T-helper 1 cell treated with Interleukin-12 subunit alpha and Interleukin-12 subunit beta and Interleukin-4 antibody, amounts not matched to agents 30 ng/mL and 1 ng/mL, for 36 hours (primary cell): Measurements from ENCODE around the gene CYP4F12. TPM values are rescaled to one million over a fixed set of nuclear protein-coding genes. Genes with fewer than 3 reads are reported as not detected.

Experiments used
- intact Hi-C: fragments of 100-400 bp; cut with micrococcal nuclease; formaldehyde crosslinking; loops from one replicate; pipeline ENCODE4 v1.15.1; 2024
- total RNA-seq: library from RNA; stranded (reverse); gene quantifications from 2 replicates; pipeline ENCODE4 v1.2.3, GENCODE V29; 2022

CYP4F12 gene
- total RNA-seq, 1 donor from 2014 or later: not detected

DNA sequence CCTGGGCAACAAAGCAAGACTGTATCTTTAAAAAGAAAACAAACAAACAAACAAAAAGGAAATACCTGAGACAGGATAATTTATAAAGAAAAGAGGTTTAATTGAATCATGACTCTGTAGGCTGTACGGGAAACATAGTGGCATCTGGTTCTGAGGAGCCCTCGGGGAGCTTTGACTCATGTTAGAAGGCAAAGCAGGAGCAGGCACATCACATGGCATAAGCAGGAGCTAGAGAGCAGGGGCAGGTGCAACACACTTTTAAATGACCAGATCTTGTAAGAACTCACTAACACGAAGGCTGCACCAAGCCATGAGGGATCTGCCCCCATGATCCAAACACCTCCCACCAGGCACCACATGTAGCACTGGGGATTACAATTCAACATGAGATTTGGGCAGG is 41.8 kb downstream of the CYP4F12 start:
- intact Hi-C loops: no loop called here

DNA sequence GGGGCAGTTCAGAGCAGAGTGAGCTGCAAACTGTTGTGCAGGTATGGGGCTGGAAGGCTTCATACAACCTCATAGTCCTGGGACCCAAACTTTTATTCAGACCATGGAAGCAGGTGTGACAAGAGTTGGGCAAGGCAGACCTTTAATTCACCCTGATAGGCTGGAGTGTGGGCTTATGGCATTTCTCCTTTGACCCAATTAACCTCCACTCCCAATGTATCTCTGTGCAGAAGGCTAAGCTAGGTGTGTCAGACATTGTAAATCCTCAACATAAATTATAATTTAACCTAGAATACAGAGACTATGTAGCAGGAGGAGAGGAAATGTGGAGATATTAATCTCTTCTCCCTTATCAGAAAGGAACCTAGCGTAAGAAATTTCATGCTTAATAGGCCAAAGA is 42.8 kb downstream of the CYP4F12 start:
- intact Hi-C loops: no loop called here

DNA sequence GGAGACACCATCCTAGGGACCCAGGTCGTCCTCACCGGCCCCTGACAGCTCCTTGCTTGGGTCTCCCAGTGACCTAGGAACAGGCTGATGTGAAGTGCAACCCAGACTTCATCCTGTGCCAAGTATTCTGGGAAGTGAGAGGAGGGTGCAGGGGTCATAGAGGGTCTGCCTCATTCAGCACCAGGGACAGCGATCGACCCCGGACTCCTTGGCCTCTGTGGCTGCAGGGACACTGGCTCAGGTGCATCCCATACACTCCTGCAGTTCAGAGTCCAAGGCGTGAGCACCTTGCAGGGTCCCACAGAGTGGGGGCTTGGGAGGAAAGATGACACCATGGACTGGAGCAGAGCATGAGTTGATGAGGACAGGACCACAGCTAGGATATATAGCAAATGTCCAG is 44.9 kb downstream of the CYP4F12 start:
- intact Hi-C loops: no loop called here

DNA sequence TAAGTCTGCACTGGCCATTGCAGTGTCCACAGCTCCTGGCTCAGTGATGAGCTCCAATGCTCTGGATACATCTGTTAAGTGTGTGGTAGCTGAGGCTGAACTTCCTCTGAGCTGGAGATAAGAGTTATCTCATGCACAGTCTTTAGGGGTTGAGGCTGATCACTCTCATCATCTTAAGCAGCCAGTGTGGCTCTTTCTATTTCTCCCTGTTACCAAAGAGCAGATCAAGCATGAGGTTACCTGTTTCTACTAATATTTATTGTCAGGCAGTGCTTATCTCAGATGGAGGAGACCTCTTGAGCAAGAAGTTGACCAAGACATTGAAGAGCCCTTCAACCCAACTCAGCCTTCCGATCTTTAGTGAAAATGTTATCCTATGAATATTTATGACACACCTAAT is 48.4 kb downstream of the CYP4F12 start:
- intact Hi-C loops: no loop called here

DNA sequence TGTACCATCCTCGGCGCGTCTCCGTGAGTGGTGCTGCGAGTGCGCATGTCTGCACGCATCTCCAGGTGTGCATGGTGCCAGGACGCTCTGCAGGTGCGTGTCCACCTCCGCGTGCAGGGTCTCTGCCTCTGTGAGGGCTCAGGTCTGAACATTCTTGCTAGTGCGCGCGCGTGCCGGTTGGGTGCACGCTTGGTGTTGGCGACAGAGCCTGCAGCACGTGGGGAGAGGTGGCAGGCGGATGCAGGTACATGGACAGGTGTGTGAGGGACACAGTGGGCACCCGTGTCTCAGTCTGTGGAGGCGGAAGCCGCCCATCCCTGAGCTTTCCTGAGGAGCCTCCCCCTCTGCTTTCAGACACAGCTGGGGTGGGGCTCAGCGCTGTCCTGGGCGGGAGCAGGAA is 50.1 kb downstream of the CYP4F12 start:
- intact Hi-C loops: no loop called here

DNA sequence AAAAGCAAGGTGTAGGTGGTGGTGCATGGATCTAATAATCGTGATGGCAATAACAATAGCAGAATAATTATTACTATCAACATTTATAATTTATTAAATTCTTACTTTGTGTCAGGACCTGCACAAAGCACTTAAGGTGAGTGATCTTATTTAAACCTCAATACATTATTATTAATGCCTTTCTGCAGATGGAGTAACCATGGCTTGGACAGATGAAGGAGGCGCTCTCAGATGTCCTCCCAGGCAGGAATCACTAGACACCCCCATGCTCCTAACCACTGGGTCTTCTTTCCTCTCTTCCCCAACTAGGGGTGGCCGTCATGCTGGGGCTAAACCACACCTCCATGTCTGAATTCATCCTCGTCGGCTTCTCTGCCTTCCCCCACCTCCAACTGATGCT is 54.8 kb downstream of the CYP4F12 start, which contains the start of gene OR10H2:
Gene OR10H2, plus strand, starts transcription at position 301 of the 400 bp plus-strand sequence. Its CDS starts 20 bp downstream, at position 321.
- intact Hi-C loops: no loop called here

DNA sequence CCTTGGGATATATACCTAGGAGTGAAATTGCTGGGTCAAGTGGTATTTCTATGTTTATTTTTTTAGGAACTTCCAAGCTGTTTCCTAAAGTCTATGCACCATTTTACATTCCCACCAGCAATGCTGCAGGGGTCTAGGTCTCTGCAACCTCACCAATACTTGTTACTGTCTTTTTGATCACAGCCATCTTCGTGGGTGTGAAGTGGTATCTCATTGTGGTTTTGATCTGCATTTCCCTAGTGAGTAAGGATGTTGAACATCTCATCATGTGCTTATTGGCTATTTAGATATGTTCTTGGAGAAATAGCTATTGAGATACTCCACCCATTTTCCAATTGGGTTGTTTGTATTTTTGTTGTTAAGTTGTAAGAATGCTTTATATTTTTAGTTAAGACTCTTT is 57.7 kb downstream of the CYP4F12 start:
- intact Hi-C loops: no loop called here

DNA sequence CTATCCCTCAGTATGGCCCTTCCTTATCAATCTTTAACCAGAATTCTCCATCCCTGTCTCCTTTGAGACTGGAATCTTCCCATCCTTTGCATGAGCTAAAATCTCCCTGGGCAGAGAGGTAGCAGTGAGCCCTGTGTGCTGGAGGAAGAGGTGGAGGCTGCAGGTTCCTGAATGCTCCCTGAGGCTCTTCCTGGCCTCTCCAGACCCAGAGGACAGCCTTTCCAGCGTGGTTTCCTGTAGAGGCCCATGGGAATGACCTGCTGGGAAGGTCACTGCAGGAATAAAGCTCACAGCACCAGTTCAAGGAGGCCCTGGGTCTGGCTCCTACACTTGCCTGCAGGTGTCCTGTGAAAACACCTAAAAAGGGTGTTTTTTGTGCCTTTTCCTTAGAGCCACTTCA is 59.5 kb downstream of the CYP4F12 start:
- intact Hi-C loops: no loop called here

DNA sequence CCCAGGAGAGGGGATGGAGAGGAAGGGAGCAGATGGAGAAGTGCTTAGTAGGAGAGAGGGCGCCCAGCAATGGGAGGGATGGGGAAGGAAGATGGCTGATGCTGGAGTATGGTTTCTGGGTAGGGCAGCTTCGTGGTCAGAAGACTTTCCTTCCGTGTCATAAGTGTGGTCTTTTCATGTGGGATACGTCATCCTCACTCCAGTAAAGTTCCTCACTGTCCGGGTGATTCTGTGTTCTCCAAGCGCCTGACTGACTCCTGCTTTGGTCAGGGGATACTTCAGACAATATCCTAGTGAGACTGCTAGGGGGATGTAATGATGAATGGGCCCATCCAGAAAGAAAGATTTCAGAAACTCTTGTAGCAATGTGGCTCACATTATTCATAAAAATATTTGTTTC is 61.0 kb downstream of the CYP4F12 start:
- intact Hi-C loops: no loop called here

DNA sequence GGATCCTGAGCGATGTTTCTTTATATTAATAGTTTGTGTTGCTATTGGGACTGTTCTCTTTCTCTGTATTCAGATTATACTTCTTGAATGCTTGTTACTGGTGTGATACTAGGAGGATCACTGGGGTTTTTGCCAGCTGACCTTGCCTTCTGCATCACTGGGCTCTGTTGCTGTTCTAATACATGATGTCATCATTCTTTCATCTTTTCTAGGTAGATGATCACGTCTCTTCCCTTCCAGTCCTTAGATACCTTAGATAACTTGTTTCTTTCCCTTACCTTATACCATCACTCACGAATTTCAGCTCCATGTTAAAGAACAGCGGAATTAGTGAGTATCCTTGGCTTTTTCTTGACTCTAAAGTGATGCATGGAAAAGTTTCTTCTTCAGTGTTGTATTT is 64.8 kb downstream of the CYP4F12 start, which contains the start of gene OR10H3:
Gene OR10H3, plus strand, starts transcription at position 264 of the 400 bp plus-strand sequence. CDS start 3,408 bp downstream, outside the sequence.
- intact Hi-C loops: no loop called here

DNA sequence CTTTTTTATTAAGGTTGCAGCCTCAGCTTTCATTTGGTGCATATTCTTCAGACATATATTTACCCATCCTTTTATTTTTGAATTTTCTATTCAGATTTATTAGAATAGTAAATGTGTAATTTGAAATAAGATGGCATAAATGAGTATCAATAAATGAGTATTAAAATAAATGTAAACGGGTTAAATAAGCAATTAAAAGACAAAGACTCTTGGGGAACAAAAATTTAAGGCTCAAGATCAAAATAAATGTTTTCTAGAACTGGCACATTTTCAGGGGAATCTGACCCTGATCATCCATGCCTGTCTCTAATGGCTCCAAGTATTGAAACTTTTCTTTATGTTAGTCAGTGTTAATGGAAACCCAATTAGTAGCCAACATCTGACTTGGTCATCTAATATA is 67.9 kb downstream of the CYP4F12 start:
- intact Hi-C loops: no loop called here

Other genes starting within 250 kb of the CYP4F12 start
- gene WIZ, start 223.1 kb upstream of the CYP4F12 start, total RNA-seq: 40.7 and 44.8 TPM in 2 replicates
- gene RASAL3, start 208.5 kb upstream of the CYP4F12 start, total RNA-seq: 220 and 228 TPM in 2 replicates
- gene PGLYRP2, start 193.6 kb upstream of the CYP4F12 start, total RNA-seq: 0.25 and 0.34 TPM in 2 replicates
- gene CYP4F22, start 164.6 kb upstream of the CYP4F12 start, total RNA-seq: 0.41 and 0.49 TPM in 2 replicates
- gene CYP4F8, start 57.9 kb upstream of the CYP4F12 start, total RNA-seq: not detected in 2 replicates
- 0.05 TPM in 1 of 2 replicates, not detected in the other for gene CYP4F3, start 32.2 kb upstream of the CYP4F12 start, total RNA-seq
- not detected in 2 replicates for gene OR10H2, start 54.9 kb downstream of the CYP4F12 start, total RNA-seq
- not detected in 2 replicates for gene OR10H3, start 64.9 kb downstream of the CYP4F12 start, total RNA-seq
- gene OR10H5, start 114.6 kb downstream of the CYP4F12 start, total RNA-seq: not detected in 2 replicates
- gene OR10H1, start 142.6 kb downstream of the CYP4F12 start, total RNA-seq: 0.05 TPM in 1 of 2 replicates, not detected in the other
- not detected in 2 replicates for gene CYP4F2, start 225.0 kb downstream of the CYP4F12 start, total RNA-seq